Measurements from ENCODE around the gene GVQW3.
A peak's percentile ranks its signal among the peaks of the same experiment; 100 is the strongest.

Gene GVQW3

DNA sequence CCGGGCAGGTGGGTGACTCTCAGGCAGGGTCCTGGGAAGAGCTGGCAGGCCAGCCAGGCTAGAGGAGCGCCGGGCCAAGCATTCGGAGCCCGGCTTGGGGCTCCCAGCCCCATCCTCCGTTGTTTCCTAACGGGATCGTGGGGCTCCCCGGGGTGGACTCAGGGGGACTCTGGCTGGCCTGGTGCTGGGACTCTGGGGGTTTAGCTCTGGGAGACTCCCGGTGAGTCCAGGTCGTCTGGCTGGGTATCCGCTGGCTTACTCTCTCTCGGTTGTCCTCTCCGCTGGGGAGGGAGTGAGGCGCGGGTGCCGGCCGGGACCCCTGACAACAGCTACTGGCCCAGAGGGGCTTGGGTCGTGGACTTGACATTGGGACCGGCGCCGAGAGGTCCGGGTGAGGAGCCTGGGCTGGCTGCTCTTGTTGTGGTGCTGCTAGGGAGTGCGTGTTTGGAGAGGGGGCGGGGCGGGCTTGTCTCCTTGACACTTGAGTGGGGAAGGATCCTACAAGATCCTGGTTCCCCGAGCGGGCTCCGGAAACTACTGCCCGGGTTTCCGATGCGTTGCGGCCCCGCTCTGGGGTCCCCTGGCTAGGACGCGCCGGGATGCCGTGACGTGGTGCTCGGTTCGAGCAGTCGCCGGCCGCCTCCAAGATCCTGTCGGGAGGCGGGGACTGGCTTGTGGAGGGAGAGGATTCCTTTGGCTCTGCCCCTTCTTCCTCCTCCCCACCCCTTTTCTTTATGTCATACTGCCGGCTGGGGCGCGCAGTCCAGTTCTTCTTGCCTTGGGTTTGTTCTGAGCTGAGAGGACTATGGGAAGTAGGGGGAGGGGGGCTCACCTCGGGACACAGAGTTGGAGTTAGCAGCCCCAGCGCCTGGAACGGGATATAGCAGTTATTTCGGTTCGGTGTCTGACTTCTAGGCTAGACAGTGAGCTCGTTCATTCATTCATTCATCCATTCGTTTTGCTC is 64.3 kb downstream of the GVQW3 start:
- peak; percentile 59 to 64 for DNase-seq (ENCODE audit: low read depth in 2 of 2)

DNA sequence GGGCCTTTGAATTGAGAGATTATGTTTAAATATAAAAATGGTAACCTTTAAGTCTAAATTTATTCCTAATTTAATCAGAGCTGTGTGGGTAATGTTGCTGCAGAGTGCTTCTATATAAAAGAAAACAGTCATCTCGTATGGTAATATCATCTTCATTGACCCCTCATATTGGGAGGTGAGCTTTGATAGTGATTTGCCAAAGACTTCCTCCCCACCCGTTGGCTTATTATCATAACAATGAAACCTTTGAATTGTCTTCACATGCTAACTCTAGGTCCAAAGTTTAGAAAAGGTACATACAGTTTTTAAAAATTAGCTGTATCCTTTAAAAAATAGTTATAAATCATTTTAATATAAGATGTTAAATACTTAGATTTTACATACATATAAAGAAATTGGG is 67.4 kb downstream of the GVQW3 start:
- no peak for DNase-seq (ENCODE audit: low read depth in 2 of 2)

DNA sequence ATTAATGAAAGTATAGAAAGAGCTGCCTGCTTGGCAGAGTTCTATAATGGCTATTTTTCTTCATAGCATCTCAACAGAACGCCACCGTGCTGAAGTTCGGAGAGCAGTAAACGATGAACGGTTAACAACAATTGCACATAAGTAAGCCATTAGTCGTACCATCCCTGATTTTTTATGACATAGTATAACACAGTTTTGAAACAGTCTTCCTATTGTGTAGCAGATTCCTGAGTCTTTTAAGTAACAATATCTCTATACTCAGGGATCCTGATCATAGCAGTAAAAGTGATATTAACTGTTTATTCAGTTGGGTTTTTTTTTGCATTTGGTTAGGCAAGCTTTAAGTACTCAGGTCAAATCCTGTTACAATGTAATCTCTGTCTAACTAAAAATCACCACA is 72.1 kb downstream of the GVQW3 start:
- DNase-seq (ENCODE audit: low read depth in 2 of 2): no peak

DNA sequence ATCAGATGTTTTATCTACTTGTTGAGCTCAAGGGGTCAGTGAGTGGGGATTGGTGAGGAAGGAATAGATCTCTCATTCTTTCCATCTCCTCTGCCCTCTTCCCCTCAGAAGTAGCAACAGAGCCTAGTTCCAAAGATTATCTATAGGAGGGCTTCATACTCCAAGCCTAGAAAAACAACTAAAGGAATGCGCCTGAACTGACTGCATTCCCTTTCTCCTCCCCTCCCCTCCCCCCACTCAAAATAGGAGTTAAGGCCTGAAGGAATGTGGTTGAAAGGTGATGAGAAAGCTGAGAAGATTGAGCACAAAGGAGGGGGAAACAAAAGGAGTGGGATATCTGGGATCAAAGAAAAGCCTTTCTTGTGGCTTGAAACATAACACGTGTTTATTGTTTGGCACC is 74.2 kb downstream of the GVQW3 start:
- peak; percentile 20 to 31 for DNase-seq (ENCODE audit: low read depth in 2 of 2)

DNA sequence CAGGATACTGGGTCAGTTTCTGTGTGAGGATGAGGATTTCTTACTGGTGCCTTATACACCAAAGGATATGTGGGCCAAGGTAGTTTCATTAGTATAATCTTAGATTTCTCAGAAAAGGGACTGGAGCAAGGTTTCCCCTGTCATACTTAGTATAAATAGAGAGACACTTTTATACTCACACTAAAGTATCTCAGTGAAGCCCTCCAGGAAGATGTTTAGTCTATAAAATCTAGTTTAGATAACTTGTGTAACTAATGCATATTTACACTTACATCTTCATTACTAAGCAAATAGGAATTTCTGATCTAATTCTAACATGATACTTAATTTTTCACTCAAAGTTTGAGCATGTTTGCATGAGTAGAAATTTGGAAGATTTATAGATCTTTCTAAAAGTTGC is 74.8 kb downstream of the GVQW3 start:
- DNase-seq (ENCODE audit: low read depth in 2 of 2): no peak

DNA sequence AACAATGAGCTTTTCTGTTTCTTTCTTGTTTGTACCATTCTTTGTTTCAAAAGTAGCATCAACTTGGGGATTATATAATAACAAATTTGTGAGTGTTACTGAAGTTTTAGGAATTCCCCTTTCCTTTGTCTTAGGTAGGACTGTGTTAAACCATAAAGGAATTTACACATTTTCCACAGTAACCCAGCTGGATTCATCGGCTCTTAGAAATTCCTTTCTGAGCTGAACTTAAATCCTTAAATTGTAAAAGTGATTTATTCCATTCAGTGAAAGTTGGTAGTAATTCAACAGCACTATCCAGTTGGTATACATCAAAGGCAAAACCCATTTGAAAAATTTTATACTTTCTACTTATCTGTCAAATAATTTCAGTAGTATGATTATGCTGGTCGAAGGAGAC is 75.4 kb downstream of the GVQW3 start:
- DNase-seq (ENCODE audit: low read depth in 2 of 2): no peak
